HG02981 (cell line): ENCODE data around the gene PALM.
"Not testable (repeated sequence)": the region's sequence is repeated elsewhere in the genome, so short reads cannot be mapped to it uniquely, and the experiment has no call there.

Experiments
- ATAC-seq: cut with Tn5 transposase; IDR thresholded peaks from one replicate; pipeline ENCODE4 v1.9.1; 2021; ENCODE audit warnings: mild to moderate bottlenecking, moderate library complexity; ENCODE audit not compliant: unreplicated experiment

PALM gene

DNA sequence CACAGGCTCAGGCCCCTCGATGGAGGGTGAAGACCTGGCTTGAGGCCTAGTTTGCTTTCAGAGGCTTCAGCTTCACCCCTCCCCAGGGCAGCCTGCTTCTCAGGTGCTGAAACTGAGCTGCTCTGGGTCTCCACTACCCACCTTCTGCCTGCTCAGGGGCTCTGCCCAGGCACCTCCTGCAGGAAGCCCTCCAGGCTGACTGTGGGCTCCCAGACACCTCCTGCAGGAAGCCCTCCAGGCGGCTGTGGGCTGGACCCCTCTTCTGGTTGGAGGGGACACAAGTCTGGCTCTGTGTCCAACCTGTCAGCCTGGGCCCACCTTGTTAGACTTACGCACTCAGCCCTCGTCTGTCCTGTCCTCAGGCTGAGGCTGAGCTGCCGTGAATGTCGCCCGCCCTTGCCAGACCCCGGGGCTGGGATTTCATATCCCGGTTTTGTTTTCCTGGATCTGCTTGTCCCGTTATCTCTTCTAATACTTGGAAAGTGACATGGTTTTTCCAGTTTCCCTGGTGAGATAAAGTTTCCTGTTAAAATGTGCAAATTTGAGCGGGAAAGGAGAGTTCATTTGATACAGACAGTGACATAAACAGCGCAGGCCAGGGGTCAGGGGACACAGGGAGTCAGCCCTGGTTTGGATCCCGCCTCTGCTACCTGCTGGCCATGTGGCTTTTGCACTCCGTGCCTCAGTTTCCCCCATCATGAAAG, 21.4 kb downstream of the PALM start:
- no peak for ATAC-seq

DNA sequence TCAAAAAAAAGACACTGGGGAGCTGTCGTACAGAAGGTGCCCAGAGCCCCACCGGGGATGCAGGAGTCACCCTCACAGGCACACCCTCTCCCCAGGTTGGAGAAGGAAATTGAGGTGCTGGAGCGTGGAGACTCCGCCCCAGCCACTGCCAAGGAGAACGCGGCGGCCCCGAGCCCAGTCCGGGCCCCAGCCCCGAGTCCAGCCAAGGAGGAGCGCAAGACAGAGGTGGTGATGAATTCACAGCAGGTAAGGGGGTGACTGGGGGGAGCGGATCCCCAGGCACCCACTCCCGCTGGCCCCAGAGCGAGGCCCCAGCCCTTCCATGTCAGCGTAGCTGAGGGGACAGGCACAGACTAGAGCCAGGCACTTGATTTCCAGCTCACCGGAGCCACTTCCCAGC, 22.3 kb downstream of the PALM start:
- ATAC-seq = no peak

DNA sequence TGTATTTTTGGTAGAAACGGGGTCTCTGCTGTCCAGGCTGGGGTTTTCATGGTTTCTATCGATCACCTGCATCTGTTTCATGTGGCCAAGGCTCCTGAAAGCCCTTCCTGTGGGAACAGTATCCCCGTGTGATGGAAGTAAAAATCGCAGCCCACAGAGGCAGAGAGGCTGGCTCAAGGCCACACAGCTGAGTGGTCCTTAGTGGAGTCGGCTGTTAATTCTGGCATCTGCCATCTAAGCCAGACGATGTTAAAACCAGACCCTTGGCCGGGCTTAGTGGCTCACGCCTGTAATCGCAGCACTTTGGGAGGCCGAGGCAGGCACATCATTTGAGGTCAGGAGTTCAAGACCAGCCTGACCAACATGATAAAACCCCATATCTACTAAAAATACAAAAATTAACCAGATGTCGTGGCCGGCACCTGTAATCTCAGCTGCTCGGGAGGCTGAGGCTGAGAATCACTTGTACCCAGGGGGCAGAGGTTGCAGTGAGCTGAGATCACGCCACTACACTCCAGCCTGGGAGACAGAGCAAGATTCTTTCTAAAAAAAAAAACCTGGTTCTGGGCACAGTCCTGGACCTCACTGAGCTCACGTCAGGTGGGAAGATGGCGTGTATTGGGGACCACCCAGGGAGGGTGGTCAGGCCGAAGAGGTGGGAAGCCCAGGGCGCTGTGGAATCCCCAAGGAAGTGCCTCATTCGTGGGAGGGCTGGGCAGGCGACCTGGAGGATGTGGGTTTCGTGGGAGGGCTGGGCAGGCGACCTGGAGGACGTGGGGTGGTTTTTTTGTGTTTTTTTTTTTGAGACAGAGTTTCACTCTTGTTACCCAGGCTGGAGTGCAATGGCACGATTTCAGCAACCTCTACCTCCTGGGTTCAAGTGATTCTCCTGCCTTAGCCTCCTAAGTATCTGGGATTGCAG, 23.7 kb downstream of the PALM start:
- ATAC-seq = no peak

DNA sequence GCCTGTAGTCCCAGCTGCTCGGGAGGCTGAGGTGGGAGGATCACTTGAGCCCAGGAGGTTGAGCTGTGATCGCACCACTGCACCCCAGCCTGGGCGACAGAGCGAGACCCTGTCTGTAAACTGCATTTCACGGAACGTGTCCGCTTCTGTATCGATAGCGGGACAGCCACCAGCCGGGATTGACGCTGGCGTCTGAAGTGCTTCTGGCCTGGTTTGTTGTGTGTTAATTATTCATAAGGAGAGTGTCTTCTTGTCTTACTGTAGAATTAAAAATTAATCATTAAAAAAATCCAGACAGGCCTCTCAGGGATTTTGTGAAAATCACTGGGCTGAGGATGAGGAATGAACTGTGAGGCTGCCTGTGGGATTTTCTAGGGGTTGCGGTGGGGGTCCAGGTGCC, 26.0 kb downstream of the PALM start:
- no peak for ATAC-seq

DNA sequence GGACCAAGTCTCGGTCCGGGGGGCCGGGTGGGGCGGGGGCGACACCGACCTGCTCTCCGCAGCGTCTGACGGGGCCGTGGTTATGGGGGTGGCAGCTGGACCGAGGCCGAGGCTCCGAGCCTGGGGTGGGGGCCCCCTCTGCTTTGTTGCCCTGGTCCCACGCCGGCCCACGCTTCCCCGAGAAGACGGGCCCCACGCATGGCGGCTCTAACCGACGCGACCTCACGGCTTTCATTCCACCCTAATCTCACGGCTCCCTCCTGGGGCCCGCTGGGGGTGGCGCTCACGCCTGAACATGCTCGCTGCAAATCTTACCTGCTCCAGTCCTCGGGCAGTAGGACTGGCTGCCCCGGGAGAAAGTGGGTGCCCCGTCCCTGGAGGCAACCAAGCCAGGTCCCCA, 27.4 kb downstream of the PALM start:
- ATAC-seq = no peak

DNA sequence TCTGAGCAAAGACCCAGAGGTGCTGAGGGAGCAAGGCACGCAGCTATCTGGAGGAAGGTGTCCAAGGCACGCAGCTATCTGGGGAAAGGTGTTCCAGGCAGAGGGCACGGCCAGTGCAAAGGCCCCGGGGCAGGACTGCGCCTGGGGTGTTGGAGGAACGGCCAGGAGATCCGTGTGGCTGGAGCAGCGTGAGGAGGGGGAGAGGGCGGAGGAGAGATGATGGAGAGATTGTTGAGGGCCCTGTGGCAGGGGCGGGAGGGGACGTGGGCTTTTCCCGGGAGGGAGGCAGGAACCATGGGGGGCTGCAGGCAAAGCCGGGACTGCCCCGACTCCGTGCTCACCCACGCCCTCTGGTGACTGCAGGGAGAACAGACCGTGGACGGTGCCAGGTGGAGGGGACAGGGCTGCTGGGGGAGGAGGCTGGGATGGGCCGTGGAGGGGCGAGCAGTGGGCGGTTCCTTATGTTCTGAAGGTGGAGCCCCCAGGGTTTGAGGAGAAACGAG, 28.9 kb downstream of the PALM start:
- no peak for ATAC-seq

DNA sequence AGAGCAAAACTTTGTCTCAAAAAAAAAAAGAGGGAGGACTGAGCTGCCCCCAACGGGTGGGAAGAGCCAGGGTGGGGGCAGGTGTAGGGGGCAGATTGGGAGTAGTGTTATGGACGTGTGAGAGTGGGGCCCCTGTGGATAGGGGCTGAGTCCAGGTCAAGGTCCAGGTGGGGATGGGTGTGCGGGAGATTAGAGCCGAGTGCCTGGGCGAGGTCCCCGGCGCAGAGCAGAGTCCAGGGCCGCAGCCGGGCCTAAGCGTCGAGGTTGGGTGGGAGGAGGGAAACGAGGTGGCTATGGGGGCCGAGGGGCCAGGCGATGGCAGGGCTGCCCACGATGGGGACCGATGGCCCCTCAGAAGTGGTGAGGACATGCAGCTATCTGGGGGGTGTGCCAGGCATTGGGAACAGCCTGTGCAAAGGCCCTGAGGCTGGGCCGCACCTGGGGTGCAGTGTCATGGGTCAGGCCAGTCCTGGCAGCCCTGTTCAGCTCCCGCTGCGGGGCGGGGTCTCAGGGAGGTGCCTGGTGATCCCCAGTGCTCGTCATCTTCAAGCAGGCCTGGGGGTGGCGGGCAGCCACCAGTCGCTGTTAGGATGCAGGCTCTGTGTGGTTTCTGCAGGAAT, 29.9 kb downstream of the PALM start:
- no peak for ATAC-seq

DNA sequence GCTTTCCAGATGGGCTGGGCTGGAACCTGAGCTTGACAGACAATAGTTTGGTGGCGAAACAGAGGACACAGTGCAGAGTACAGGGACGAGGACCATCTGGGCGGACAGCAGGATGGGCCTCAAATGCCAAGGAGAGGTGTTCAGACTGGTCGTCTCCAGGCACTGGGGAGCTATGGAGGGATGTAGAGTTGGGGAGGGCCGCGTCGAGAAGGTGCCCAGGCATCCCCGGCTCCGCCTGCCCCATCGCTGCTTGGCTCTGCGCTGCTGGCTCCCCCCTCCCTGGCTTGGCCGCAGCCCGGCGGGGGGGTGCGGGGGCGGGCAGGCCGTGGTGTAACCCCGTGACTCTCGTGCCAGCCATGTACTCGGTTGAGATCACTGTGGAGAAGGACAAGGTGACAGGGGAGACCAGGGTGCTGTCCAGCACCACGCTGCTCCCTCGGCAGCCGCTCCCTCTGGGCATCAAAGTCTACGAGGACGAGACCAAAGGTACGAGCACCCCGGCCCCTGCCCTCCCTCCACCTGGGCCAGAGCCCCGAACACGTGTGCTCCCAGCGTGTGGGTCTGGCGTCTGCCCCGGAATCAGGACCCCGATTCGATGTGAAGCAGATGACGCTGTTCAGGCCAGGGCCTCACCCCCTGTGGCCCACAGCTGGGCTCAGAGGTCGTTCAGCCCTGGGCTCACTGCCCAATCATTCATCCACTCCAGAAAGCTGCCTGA, 31.4 kb downstream of the PALM start:
- ATAC-seq = no peak

DNA sequence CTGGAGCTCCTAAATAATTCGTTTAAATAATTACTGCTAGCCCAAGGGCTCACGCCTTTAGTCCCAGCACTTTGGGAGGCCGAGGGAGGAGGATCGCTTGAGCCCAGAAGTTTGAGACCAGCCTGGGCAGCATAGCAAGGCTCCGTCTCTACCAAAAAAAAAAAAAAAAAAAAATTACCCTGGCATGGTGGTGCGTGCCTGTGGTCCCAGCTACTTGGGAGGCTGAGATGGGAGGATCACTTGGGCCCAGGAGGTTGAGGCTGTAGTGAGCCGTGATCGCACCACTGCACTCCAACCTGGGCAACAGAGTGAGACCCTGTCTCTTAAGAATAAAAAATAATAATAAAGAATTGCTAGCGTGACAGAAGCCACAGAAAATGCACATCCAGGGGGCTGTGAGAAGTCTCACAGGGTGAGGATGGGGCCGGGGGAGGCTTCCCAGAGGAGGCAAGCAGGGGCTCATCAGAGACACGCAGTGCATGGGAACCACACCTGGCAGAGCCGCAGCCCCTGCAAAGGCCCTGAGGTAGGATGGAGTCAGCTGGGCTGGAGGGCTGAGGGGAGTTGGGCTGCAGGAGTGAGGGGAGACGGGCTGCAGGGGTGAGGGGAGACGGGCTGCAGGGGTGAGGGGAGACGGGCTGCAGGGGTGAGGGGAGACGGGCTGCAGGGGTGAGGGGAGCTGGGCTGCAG, 32.2 kb downstream of the PALM start:
- ATAC-seq = not testable (repeated sequence)

DNA sequence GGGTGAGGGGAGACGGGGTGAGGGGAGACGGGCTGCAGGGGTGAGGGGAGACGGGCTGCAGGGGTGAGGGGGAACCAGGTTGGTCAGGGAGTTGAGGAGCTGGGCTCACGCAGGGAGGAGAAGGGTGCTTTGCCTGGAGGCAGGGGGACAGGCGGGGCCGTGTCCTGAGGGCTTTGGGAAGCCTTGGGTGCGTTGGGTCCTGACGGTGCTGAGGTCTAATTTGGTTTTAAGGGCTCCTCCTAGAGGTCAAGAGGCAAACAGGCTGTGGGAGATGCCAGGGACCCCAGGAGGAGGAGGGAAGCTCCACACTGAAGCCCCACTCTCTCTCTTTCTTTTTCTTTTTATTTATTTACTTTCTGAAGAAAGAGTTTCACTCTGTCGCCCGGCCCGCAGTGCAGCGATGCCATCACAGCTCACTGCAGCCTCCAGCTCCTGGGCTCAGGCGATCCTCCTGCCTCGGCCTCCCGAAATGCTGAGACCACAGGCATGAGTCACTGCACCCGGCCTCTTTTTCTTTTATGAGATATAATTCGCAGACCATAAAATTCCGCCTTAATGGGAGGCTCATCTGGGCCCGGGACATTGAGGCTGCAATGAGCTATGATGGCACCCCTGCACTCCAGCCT, 32.9 kb downstream of the PALM start:
- ATAC-seq = no peak

DNA sequence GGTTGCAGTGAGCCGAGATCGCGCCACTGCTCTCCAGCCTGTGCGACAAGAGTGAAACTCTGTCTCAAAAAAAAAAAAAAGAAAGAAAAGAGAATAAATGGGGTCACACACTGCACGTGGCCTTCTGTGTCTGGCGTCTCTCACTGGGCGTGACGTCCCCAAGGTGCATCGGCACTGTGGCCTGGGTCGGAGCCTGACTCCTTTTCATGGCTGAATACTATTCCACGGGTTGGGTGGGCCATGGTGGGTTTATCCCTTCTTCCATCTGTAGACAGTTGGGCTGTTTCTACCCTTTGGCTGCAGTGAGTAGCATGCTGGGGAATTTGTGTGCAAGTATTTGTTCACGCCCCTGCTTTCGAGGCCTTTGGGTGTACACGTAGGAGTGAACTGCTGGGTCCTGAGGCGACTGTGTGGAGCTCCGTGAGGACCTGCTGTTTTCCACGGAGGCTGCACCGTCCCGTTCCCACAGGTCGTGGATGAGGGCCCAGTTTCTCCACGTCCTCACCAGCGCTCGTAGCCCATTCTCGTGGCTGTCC, 33.9 kb downstream of the PALM start:
- ATAC-seq = no peak

DNA sequence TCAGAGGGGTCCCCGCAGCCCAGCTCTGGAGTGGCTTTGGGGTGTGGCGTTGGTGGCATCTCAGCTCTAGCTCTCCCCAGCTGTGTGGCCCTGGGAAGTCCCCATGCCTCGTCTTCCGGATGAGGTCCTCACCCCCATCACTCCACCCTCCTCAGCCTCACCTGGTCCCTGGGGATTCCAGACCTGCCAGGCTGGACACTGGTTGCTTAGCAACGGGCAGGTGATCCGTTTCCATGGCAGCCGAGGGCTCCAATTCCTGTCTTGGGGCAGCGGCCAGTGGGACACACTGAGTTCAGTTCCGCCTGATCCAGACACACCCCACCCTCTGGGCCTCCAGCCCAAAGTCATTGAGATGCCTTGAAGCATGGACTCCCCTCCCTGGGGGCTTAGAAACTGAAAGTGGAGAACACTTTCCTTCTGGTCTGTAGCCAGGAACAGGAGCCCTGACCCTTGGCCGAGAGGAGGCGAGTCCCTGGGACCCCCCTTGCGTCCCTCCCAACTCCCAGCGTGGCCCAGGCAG, 34.5 kb downstream of the PALM start:
- no peak for ATAC-seq

DNA sequence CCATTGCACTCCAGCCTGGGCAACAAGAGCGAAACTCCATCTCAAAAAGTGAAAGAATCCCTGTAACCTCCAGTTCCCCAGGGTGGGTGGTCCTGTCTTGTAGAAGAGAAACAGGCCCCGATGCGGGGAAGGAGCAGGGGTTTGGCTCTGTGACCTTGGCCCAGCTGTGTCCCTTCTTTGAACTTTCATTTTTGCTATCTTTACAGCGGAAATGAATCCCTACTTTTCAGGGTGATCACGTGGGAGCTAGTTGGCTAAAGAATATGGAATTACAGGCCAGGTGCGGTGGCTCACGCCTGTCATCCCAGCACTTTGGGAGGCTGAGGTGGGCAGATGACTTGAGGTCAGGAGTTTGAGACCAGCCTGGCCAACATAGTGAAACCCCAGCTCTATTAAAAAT, 36.4 kb downstream of the PALM start:
- ATAC-seq = not testable (repeated sequence)

DNA sequence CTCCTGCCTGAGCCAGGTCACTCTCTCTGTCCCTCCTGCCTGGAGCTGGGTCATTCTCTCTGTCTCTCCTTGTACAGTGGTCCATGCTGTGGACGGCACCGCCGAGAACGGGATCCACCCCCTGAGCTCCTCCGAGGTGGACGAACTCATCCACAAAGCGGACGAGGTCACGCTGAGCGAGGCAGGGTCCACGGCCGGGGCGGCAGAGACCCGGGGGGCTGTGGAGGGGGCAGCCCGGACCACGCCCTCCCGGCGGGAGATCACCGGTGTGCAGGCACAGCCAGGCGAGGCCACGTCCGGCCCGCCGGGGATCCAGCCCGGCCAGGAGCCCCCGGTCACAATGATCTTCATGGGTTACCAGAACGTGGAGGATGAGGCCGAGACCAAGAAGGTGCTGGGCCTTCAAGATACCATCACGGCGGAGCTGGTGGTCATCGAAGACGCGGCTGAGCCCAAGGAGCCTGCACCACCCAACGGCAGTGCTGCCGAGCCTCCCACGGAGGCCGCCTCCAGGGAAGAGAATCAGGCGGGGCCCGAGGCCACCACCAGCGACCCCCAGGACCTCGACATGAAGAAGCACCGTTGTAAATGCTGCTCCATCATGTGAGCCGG, 37.6 kb downstream of the PALM start:
- no peak for ATAC-seq

DNA sequence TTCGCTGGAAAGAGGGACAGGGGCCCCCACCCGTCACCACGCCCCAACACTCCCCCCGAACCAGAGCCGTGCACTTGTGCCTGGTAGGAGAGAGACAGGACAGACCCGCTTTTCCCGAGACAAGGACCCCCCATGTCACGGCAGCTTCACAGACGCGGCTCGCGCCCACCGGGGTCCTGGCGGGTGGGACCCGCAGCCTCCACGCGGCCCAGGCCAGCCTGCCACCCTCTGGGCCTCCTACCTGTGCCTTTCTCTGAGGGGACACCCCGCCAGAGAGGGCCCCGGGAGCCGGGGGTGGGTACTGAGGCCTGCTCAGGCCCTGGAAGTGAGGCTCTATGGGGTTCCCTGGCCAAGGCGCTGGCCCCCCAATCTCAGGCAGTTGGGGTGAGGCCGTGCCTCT, 38.2 kb downstream of the PALM start:
- no peak for ATAC-seq

DNA sequence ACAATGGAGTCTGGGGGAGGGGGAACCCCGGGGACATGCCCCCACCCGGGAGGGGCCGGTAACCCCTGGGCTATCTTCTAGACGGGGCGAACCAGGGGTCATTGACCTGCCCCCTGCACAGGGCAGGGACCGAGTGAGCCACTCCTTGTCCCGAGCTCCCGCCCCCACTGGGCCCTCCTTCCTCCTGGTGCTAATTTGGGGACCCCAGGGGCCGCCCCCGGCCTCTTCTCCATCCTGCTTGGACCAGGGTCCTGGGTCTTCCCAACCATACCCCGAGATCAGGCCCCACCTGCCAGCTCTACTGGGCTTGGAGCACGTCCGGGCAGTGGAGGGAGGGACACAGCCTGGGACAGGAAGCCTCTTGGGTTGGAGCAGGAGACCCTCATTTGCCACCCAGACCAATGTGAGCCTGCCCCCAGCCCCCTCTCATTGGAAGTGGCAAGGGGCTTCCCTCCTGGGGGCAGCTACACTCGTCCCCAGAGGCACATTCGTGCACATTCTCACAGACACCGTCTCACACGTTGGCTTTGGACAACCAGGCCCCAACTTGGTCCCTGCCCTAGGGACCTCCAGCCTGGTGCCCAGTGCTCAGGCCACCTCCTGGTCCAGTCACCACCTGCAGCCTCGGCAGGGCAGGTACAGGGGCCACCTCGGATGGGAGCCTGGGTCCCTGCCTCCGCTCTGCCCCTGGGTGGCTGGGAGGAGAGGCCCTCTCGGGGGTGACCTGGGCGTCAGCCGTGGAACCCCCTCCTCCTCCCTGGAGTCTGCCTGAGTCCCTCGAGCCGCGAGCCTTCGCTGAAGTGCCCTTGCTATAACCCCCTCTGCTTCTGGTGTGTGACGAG, 38.9 kb downstream of the PALM start:
- ATAC-seq = no peak

DNA sequence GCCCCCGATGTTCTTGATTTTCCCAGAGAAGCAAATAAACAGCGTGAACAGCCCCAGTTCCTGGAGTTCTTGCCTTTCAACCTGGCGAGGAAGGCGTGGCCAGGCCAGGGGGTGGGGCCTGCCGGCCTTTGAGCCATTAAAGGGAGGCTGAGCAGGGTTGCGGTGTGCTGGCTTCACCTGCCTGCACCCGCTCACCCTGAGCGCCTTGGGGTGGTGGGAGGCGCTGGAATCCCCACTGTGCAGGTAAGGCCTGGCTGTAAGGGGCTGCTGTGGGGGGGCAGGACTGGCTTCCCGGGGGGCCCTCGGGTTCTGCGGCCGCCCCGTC, 39.5 kb downstream of the PALM start:
- no peak for ATAC-seq

DNA sequence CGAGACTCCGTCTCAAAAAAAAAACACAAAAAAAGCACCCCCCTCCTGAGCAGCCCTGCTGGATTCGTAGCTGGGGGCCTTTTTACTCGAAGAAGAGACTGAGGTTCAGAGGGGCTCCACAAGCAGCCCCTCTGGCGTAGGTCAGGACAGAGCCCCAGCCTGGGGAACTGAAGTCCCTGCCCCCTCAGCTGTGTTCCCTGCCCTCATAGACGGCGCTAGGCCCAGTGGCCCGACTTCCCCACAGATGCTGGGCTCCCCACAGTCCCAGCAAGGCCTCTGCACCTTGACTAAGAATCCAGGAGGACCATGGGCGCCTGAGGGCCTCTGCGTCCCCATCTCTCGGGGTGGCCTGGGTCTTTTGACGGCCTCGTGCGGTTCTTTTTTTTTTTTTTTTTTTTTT, 41.1 kb downstream of the PALM start:
- ATAC-seq = no peak
